Stimulated activated CD4-positive, alpha-beta T cell treated with anti-CD3 and anti-CD28 coated beads, Interleukin-12 subunit alpha, Interleukin-12 subunit beta, amount 100 ng/mL, for 24 hours (primary cell): ENCODE measurements around the gene GGPS1.
"Not testable (repeated sequence)": the region's sequence is repeated elsewhere in the genome, so short reads cannot be mapped to it uniquely, and the experiment has no call there.

Experiments
- DNase-seq, 2 experiments: peaks; one replicate each; pipeline ENCODE4 v3.0.0-alpha.2; 2020; ENCODE audit warnings: low read depth in 2 of 2

Gene GGPS1

DNA sequence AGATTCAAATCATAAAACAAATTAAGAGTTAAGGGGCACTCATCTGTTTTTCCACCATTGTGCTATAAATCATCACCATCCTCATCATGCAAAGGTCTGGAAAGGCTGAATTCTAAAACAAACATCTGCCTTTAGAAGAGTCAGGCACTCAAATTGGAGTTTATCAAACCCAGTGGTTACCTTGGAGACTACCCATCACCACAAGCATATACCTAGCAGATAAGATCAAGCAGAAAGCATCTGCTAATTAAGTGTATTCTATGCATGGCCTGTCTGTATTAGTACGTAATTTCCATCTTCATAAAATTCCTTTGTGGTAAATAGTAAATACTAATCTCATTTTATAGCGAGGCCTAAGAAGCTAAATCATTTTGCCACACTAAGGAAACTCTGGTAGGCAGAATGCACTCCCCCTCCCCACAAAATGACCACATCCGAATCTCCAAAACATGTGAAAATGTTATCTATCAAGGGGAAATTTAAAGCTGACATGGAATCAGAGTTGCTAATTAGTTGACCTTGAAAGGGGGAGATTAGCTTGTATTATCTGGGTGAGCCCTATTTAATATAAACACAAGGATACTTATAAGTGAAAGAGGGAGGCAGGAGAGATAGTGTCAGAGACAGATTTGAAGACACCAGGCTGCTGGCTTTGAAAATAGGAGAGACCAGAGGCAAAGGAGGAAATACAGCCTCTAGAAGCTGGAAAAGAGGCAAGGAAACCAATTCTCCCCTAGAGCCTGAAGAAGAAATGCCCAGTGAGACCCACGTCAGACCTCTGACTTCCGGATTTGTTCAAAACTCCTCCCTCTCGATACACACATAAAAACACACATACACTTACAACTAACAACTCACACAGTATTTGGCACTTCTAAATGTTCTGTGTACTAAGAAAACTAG, 23.6 kb upstream of the GGPS1 start:
- no peak for DNase-seq

DNA sequence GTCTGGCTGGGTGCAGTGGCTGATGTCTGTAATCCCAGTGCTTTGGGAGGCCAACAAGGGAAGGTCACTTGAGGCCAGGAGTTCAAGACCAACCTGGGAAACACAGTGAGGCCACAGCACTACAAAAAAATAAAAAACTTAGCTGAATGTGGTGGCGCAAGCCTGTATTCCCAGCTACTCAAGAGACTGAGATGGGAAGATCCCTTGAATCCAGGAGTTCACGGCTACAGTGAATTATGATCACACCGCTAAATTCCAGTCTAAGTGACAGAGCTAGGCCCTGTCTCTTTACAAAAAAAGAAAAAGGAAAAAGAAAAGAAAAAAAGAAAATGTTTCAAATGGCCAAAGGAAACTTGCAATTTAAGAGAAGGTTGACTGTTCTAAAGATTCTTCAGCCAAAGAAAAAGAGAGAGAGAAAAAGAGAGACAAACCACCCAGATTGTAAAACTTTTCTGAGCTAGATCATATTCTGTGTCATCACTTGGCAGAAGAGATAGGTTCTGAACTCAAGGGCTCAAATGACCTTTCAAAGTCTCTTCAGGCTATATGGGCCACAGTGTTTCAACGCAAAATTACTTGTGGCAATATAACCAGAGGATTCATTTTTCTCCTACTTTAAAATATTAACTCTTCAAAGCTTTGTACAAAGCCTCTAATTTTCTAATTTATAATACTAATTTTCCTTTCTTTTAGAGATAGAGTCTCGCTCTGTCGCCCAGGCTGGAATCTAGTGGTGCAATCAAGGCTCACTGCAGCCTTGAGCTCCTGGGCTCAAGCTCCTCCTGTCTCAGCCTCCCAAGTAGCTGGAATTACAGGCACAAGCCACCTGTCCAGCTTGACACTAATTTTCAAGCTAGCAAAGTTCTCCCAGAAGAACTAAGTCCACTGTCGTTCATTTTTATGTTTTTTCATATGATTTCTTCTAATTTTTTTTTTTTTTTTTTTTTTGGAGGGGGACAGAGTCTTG, 20.9 kb upstream of the GGPS1 start:
- DNase-seq, result no peak

- not testable (repeated sequence) for DNase-seq
These were observed 19.2 kb upstream of the GGPS1 start for GRCh38 chr1:235309206-235309605.

DNA sequence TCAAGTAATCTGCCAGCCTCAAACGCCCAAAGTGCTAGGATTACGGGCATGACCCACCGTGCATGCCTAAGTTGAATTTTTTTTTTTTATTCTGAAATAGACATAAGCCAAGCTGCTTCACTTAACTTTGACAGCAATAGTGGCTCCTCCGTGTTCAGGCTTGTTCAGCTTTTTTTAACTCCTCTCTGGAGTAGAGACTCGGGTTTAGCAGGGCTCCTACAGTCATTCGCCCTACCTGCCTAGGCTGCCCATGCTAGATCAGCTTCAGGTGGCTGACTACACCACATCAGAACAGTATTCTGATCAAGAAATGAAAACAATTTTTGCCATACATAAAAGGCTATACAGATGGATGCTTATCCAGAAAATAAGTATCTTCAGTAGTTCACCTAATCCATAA, 15.1 kb upstream of the GGPS1 start:
- no peak for DNase-seq

GRCh38 chr1:235313931-235314678, 14.3 kb upstream of the GGPS1 start:
- no peak for DNase-seq

DNA sequence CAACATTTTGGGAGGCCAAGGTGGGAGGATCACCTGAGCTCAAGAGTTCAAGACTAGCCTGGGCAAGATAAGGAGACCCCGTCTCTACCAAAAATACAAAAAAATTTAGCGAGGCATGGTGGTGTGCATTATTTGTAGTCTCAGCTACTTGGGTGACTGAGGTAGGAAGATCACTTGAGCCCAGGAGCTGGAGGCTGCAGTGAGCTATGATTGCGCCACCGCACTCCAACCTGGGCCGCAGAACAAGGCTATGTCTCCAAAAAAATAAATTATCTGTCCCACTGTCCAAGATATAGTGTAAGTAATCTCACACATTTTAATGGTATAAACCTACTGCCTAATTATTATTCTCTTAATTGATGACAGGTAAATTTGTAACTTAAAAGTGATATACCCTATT, 13.2 kb upstream of the GGPS1 start:
- no peak for DNase-seq

DNA sequence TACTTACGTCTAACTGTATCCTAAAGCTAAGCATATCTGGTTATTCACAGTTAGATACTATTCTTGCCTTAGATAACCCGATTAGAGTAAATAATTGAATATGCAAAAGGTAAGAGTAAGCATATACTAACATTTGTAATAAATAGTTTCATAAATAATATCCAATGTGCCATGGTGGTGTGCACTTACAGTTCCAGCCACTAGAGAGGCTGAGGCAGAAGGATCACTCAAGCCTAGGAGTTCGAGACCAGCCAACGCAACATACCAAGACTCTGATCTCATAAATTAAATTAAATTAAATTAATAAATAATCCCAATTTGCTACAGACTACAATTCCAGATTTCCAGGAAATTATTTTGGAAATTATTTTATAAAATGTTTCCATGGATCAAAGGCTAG, 12.6 kb upstream of the GGPS1 start:
- DNase-seq, result no peak

- no peak for DNase-seq
These were observed 11.2 kb upstream of the GGPS1 start for GRCh38 chr1:235317168-235317567.

DNA sequence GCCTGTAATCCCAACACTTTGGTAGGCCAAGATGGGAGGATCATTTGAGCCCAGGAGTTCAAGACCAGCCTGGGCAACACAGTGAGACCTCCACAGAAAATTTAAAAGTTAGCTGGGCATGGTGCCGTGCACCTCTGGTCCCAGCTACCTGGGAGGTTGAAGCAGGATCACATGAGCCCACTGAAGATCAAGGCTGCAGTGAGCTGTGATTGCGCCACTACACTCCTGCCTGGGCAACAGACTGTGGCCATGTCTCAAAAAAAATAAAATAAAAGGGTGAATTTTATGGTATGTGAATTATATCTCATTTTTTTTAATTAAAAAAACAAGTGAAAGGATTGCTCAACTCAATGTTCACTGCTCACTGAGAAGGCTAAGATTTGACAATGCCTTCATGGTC, 9.1 kb upstream of the GGPS1 start:
- no peak for DNase-seq

DNA sequence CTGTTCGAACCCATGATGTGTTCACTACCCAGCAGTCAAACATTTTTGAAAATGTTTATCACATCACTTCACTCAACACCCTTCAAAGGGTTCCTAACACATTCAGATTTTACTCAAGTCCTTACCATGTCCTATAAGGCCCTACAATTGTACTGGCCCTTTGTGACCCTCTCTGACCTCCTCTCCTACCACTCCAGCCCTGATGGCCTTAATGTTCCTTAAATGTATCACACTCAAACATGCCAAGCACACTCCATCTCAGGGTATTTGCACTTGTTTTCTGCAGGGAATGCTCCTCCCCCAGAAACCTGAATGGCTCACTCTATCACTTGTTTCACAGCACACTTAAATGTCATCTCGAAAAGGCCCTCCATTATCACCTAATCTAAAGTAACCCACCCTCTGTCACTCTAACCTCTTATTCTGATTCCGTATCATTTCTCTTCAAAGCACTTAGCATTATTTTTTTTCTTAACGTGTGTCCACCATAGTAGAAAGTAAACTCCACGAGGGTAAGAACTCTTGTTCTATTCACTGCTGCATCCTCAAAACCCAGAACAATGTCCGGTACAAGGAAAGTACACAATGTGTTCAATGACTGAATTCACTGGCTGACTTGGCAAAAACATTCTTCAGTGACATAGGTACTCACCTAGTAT, 7.7 kb upstream of the GGPS1 start:
- no peak for DNase-seq

- DNase-seq, result no peak
These were observed 4.1 kb upstream of the GGPS1 start for GRCh38 chr1:235324296-235324695.

GRCh38 chr1:235325139-235325538, 3.2 kb upstream of the GGPS1 start:
- DNase-seq, result no peak

GRCh38 chr1:235325854-235326253, 2.5 kb upstream of the GGPS1 start:
- no peak for DNase-seq

GRCh38 chr1:235326719-235327558, 1.4 kb upstream of the GGPS1 start:
- DNase-seq, result peak; percentile 37 to 39

DNA sequence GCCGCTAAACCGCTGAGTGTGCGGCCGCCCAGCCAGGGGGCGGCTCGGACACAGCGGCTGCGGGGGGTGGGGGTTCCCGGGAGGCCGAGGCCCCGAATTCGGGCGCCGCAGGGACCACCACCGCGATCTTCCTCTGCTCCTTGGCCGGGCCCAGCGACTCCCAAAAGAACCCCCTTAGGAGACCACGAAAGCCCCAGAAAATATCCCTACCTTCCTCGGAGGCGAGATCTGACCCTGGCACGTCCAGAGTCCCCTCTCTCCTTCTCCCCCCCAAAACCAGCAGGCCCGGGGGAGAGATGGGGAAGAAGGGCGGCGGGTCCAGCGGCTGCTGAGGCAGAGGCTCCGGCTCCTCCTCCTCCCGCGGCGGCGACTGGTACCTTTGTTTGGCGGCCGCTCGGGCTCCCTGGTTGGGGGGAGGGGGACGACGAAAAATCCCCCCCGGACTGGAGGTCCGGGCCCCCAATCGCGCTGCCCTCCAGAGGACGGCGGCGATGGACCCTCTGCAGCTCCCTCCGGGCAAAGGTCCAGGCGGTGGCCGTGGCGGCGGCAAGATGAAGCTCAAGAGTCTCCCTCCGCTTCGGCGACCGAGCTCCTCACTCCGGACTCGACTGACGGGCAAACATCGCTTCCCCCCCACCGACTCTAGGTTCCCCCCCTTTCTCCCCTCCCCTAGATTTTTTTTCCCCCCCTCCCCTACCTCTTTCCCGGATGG, 655 bp upstream of the GGPS1 start, which contains the start of gene ARID4B:
Gene ARID4B (minus strand): TSS at position 621 of the 712 bp plus-strand sequence. CDS start 1,260 bp downstream, outside the sequence.
- peak in 1 of 2 experiments; percentile 29 for DNase-seq

DNA sequence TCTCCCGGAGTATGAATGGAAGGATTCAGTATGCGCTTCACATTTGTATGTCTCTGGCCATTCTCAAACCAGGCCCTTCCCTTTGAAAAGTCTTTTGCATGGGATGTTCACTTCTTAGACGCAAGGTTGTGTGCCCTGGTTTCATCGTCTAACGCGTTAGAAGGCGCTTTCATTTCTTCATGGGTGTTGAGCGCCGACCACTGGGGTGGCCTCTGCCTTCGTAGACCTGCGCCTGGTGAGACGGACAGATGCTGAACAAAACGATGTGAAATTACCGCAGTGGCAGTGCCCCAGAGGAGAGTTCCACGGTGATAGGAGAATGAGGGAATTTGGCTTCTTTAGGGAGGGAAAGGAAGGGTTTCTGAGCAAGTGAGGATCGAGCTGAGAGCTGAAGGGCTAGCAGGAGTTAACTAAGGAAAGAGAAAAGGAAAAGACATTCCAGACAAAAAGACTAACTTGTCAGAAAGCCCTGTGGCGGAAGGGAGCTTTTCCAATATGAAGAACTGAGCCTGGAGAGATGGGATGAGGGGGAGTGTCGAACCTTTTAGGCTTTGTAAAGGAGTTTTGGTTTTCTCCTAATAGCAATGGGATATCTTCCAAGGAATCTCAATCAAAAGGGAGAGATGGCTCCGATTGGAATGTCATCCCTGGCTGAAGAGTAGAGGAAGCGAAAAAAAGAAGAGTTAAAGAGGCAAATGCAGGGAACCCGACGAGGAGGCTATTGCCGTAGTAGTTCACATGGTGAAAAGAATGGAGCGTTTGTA, 951 bp downstream of the GGPS1 start:
- DNase-seq, result peak in 1 of 2 experiments; percentile 12

DNA sequence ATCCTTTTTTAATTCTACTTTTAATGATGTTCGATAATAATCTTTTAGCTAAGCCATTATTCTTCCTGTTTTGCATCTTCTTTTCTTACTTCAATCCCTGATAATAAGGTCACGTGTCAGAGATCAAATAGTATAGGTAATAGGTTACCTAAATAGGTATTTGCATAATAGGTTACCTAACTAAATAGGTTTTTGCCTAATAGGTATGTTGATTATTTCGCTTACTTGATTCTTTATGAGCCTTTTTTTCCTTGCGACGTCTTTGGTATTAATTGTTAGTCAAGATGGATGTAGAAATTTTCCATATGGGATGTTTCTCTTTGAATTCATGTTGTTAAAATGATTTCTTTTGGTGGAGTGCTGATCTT, 2.5 kb downstream of the GGPS1 start:
- DNase-seq, result no peak

GRCh38 chr1:235331401-235331800, 3.0 kb downstream of the GGPS1 start:
- no peak for DNase-seq

DNA sequence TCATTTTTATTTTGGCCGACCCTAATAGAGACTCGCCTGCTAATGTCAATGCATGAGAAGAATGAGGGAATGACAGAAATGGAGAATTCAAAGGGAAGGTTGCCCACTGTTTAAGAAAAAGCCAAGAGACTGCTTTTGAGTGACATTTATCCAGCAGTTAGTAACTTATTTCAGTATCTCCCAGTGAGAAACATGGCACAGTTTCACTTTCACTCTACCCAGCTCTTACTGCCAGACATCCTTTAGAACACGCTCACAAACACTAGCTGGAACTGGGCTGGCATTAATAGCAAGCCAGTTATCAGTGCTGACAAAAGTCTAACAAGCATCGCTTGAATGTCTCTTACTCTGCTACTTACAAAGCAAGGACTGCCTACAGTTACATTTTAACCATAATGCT, 8.5 kb downstream of the GGPS1 start:
- no peak for DNase-seq
